BJ (cell line): Measurements from ENCODE around the gene DKKL1. TPM values are rescaled to one million over a fixed set of nuclear protein-coding genes. Genes with fewer than 3 reads are reported as not detected.
"Not testable (repeated sequence)": the region's sequence is repeated elsewhere in the genome, so short reads cannot be mapped to it uniquely, and the experiment has no call there.

Experiments
- CTCF ChIA-PET: fragments of 350-600 bp; formaldehyde crosslinking; extraction: SDS; loops from one replicate; lab custom pipeline; 2021; ENCODE audit warnings: antibody characterized with exemption, inconsistent platforms; lab: Yijun Ruan, JAX
- POLR2A ChIA-PET: fragments of 300-600 bp; sonication (Branson Sonifier 250); formaldehyde crosslinking; extraction: SDS; loops from one replicate; lab custom pipeline; 2021; ENCODE audit warnings: antibody characterized with exemption; lab: Charles Lee
- DNase-seq: peaks from one replicate; pipeline ENCODE4 v3.0.0-alpha.2; 2011; ENCODE audit warnings: low read depth
- H3K27me3 ChIP-seq: 2 replicates; pipeline ENCODE4 v1.6.0; 2011; ENCODE audit warnings: low read length; ENCODE audit not compliant: control insufficient read depth, insufficient read depth
- H3K36me3 ChIP-seq: 2 replicates; pipeline ENCODE4 v1.5.1; 2011; ENCODE audit warnings: low read length; ENCODE audit not compliant: control insufficient read depth, insufficient read depth
- H3K4me3 ChIP-seq: 2 replicates; pipeline ENCODE4 v1.5.1; 2011; ENCODE audit warnings: low read depth, mild to moderate bottlenecking, control low read depth, low read length
- CTCF ChIP-seq: IDR thresholded peaks from 2 replicates; pipeline ENCODE4 v1.5.1; 2011; ENCODE audit warnings: low read depth, mild to moderate bottlenecking, control low read depth, inconsistent platforms, low read length, moderate library complexity; ENCODE audit not compliant: insufficient read depth
- polyA plus RNA-seq: library from polyadenylated mRNA; depleted of rRNA; stranded (reverse); fragments of >200 nt; gene quantifications from 2 replicates; pipeline ENCODE4 v1.2.3, GENCODE V29; 2011

DKKL1 gene
- polyA plus RNA-seq, 1 experiment = 0.10 TPM

GRCh38 chr19:49364083-49364737 lies 533 bp downstream of the DKKL1 start:
- Histone ChIP-seq H3K27me3 (no peaks in the 10 kb centered on the region), H3K4me3 (peak overlapping the region; percentile 20; the same call in 1 of the 2 replicates), H3K36me3 (0 out of 2 replicates have a peak, but pooled peaks cover 2% of the 10 kb centered on the region)
- TF ChIP-seq CTCF = no peak
- ChIA-PET POLR2A (no interaction called here), CTCF (no interaction called here)
- DNase-seq = no peak

GRCh38 chr19:49366110-49366509 lies 2.4 kb downstream of the DKKL1 start:
- TF ChIP-seq CTCF = no peak
- no peaks in the 10 kb centered on the region for H3K36me3 ChIP-seq
- ChIA-PET CTCF (interaction anchor here (0.7 to 1.5 kb wide), 3 partner anchors 19 to 100 kb away, joined by 3 to 4 read pairs (median 3); no protein-coding TSS in a partner anchor), POLR2A (no interaction called here)
- no peaks in the 10 kb centered on the region for H3K27me3 ChIP-seq
- no peak for DNase-seq
- H3K4me3 ChIP-seq = no peak overlapping the region

- no peak for DNase-seq
- ChIA-PET CTCF (no interaction called here), POLR2A (no interaction called here)
- TF ChIP-seq CTCF = no peak
- H3K36me3 ChIP-seq = no peaks in the 10 kb centered on the region
- no peak overlapping the region for H3K4me3 ChIP-seq
- peaks cover 2% of the 10 kb centered on the region; the same call in 1 of the 2 replicates for H3K27me3 ChIP-seq
These were observed 5.2 kb downstream of the DKKL1 start for GRCh38 chr19:49368711-49369358.

- DNase-seq = no peak
- H3K36me3 ChIP-seq = no peaks in the 10 kb centered on the region
- no peak overlapping the region for H3K4me3 ChIP-seq
- ChIA-PET POLR2A (no interaction called here), CTCF (interaction anchor here (0.6 kb wide), 1 partner anchor 79 kb away, joined by 3 read pairs; no protein-coding TSS in a partner anchor)
- H3K27me3 ChIP-seq = peaks cover 2% of the 10 kb centered on the region; the same call in 1 of the 2 replicates
- TF ChIP-seq CTCF = no peak
These were observed 7.5 kb downstream of the DKKL1 start for GRCh38 chr19:49371184-49371583.

- CTCF ChIA-PET = interaction anchor here (0.6 to 1.9 kb wide), 2 partner anchors 18 to 31 kb away, joined by 3 to 4 read pairs; no protein-coding TSS in a partner anchor
- H3K36me3 ChIP-seq, POLR2A ChIA-PET, DNase-seq, H3K4me3 ChIP-seq, H3K27me3 ChIP-seq: not testable (repeated sequence)
These were observed 9.5 kb downstream of the DKKL1 start for GRCh38 chr19:49373174-49373573.
